PC-3 (cell line): ENCODE data around the gene ANKRD30BL. TPM values are rescaled to one million over a fixed set of nuclear protein-coding genes. Genes with fewer than 3 reads are reported as not detected.
"Not testable (repeated sequence)": the region's sequence is repeated elsewhere in the genome, so short reads cannot be mapped to it uniquely, and the experiment has no call there.

Source experiments
- ATAC-seq: fragments of 200-7000 bp; cut with Tn5 transposase; 2 replicates; pipeline ENCODE4 v1.9.1; 2020; ENCODE audit warnings: mild to moderate bottlenecking, moderate library complexity
- Bru-seq: library from RNA; stranded (reverse); fragments of 400-500 nt; gene quantifications from one replicate; lab custom pipeline; 2021; lab: Mats Ljungman, UMichigan
- BruChase-seq, 2 experiments: library from RNA; stranded (reverse); fragments of 400-500 nt; gene quantifications; one replicate each; lab custom pipeline; 2021; lab: Mats Ljungman, UMichigan
- BruUV-seq: library from RNA; stranded (reverse); fragments of 400-500 nt; replicated peaks from 2 replicates; lab custom pipeline; 2021; lab: Mats Ljungman, UMichigan
- CTCF ChIA-PET: fragments of 300-600 bp; sonication (Branson Sonifier 250); formaldehyde crosslinking; loops from one replicate; lab custom pipeline; 2022; ENCODE audit warnings: antibody characterized with exemption; lab: Charles Lee
- POLR2A ChIA-PET: fragments of 300-600 bp; sonication (Branson Sonifier 250); formaldehyde crosslinking; loops from one replicate; lab custom pipeline; 2022; ENCODE audit warnings: antibody characterized with exemption; ENCODE audit not compliant: unreplicated experiment; lab: Charles Lee
- DNase-seq: peaks from one replicate; pipeline ENCODE4 v3.0.0-alpha.2; 2015
- H2AFZ ChIP-seq: fragments of 300-600 bp; sonication (generic); 2 replicates; pipeline ENCODE4 v1.6.0; 2016; ENCODE audit warnings: antibody characterized with exemption, low read length
- H3F3A ChIP-seq: fragments of 300-600 bp; sonication (generic); one replicate; pipeline ENCODE4 v1.6.0; 2017; ENCODE audit warnings: antibody characterized with exemption, low read length, control low read depth, mild to moderate bottlenecking; ENCODE audit not compliant: unreplicated experiment
- H3K27ac ChIP-seq: fragments of 300-600 bp; sonication (generic); 2 replicates; pipeline ENCODE4 v1.5.1; 2016; ENCODE audit warnings: mild to moderate bottlenecking, low read length
- H3K27me3 ChIP-seq: fragments of 300-600 bp; sonication (generic); 2 replicates; pipeline ENCODE4 v1.6.1; 2016; ENCODE audit warnings: low read length, mixed read lengths
- H3K36me3 ChIP-seq: fragments of 300-600 bp; sonication (generic); 2 replicates; pipeline ENCODE4 v1.6.1; 2016; ENCODE audit warnings: low read depth, mixed run types, low read length, mixed read lengths
- H3K4me1 ChIP-seq: fragments of 300-600 bp; sonication (generic); 2 replicates; pipeline ENCODE4 v1.5.1; 2016; ENCODE audit warnings: low read length; ENCODE audit not compliant: insufficient read depth
- H3K4me2 ChIP-seq: fragments of 300-600 bp; sonication (generic); 2 replicates; pipeline ENCODE4 v1.6.0; 2016; ENCODE audit warnings: low read length
- H3K4me3 ChIP-seq: fragments of 300-600 bp; sonication (generic); 2 replicates; pipeline ENCODE4 v1.5.1; 2016; ENCODE audit warnings: mild to moderate bottlenecking, low read length, mixed read lengths
- H3K79me2 ChIP-seq: fragments of 300-600 bp; sonication (generic); 2 replicates; pipeline ENCODE4 v1.6.1; 2017; ENCODE audit warnings: low read length, mixed read lengths
- H3K9ac ChIP-seq: fragments of 300-600 bp; sonication (generic); 2 replicates; pipeline ENCODE4 v1.6.0; 2016; ENCODE audit warnings: mild to moderate bottlenecking, low read length
- H3K9me2 ChIP-seq: fragments of 300-600 bp; sonication (generic); replicated peaks from 2 replicates; pipeline ENCODE4 v1.6.1; 2016; ENCODE audit warnings: mixed run types, low read length, mixed read lengths
- H3K9me3 ChIP-seq: fragments of 300-600 bp; sonication (generic); 2 replicates; pipeline ENCODE4 v1.6.1; 2016; ENCODE audit warnings: low read length, mixed read lengths
- H4K20me1 ChIP-seq: fragments of 300-600 bp; sonication (generic); 2 replicates; pipeline ENCODE4 v1.6.1; 2016; ENCODE audit warnings: low read length, mixed read lengths
- intact Hi-C: fragments of 100-400 bp; cut with micrococcal nuclease; formaldehyde crosslinking; loops from 2 replicates; pipeline ENCODE4 v1.9.0; 2023
- long read RNA-seq: library from polyadenylated mRNA; unstranded; transcript quantifications from one replicate; pipeline ENCODE4 v2.0.0, GENCODE V29; 2021; ENCODE audit not compliant: unreplicated experiment
- total RNA-seq: library from RNA; depleted of rRNA; stranded (reverse); fragments of >200 nt; gene quantifications from 2 replicates; pipeline ENCODE4 v1.2.3, GENCODE V29; 2014; rRNA removed

The ANKRD30BL gene, protein sequence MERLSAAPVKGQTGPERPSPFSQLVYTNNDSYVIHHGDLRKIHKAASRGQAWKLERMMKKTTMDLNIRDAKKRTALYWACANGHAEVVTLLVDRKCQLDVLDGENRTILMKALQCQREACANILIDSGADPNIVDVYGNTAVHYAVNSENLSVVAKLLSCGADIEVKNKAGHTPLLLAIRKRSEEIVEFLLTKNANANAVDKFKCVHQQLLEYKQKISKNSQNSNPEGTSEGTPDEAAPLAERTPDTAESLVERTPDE
- total RNA-seq = not detected in 2 replicates
- not detected for Bru-seq, nascent RNA
- BruChase-seq, experiment 1, labeled RNA remaining after a 6-hour chase = not detected
- not detected for BruChase-seq, experiment 2, labeled RNA remaining after a 2-hour chase
- long read RNA-seq = 0 reads

DNA sequence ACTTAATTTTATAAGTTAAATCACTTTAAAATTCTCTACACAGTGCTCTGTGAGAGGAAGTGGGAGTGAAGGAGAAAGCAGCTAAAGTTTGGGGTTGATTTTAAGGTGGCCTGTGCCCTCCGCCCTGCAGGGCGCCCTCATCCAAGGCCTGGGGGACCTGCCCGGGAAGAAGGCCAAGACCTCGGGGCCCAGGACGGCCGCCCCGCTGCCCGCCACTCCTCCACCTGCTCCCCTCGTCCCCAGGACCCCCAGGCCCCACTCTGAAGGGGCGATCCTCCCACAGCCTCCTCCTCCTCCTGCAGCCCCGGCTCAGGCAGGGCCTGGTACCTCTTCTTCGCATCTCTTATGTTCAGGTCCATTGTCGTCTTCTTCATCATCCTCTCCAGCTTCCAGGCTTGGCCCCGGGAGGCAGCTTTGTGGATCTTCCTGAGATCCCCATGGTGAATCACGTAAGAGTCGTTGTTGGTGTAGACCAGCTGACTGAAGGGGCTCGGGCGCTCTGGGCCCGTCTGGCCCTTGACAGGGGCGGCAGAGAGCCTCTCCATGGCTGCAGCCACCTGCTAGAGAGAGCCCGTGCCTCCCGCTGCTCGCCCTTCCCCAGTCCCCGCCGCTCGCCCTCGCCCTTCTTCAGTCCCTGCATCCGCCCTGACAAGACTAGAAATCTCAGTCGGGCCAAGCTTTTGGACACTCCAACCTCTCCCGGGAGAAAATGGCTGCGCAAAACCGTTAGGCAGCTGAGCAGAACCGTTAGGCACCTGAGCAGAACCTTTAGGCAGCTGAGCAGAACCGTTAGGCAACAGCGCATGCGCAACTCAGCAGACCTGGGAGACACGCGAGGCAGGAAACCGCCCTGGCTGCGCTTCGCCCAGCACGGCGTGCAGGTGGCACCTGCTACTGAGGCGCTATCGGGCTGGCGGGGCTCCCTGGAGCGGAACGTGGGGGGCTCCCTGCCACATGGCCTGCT, at the start of gene ANKRD30BL:
Gene ANKRD30BL (minus strand): TSS at position 792 of the 964 bp plus-strand sequence. CDS start 247 bp downstream, at position 545.
- DNase-seq, POLR2A ChIA-PET, H3K4me2 ChIP-seq, intact Hi-C loops, BruUV-seq, H3K79me2 ChIP-seq, H2AFZ ChIP-seq, H3F3A ChIP-seq, ATAC-seq, H4K20me1 ChIP-seq, H3K27me3 ChIP-seq, H3K9ac ChIP-seq, H3K9me2 ChIP-seq, H3K4me1 ChIP-seq, CTCF ChIA-PET, H3K9me3 ChIP-seq, H3K27ac ChIP-seq, H3K36me3 ChIP-seq, H3K4me3 ChIP-seq: not testable (repeated sequence)

DNA sequence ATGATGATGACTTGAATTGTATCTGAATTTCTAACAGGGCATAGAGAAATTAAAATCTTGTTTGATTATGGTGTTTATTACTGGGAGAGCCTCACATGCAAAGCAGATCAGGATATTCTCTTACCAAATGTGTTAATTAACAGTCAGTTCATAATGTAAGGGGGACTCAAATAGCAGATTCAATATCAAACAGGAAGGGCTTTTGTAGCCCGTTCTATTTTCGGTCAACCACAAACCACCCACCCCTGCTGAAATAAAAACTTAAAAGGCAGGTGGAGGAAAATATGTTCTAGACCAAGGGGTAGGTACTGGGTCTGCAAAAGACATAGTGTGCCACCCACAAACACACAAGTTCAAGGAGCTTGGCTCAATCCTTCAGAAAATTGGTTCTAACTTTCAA, 41.1 kb upstream of the ANKRD30BL start:
- H3K4me1 ChIP-seq, H3K9me3 ChIP-seq, H3K4me2 ChIP-seq, H3F3A ChIP-seq, intact Hi-C loops, H3K9me2 ChIP-seq, H4K20me1 ChIP-seq, H3K9ac ChIP-seq, DNase-seq, POLR2A ChIA-PET, BruUV-seq, ATAC-seq, H2AFZ ChIP-seq, CTCF ChIA-PET, H3K4me3 ChIP-seq, H3K27ac ChIP-seq, H3K36me3 ChIP-seq, H3K79me2 ChIP-seq, H3K27me3 ChIP-seq: not testable (repeated sequence)

DNA sequence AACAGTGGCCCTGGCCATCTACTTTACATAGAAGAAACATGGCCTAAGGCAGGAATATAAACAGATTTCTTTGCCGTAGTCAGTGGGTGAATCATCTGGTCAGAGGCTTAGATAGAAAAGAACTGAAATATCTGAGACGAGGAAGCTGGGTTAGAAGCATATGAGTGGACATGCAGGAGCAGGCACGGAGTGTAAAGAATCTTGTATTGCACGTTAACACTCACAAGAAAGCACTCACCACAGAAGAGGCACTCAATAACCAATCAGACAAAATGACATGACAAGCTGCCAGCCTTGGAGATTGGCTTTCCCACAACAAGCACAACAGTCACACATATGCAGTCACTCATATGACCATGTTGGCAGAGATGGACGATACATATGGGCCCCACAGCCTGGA, 31.1 kb upstream of the ANKRD30BL start:
- POLR2A ChIA-PET, CTCF ChIA-PET, DNase-seq, H3K4me2 ChIP-seq, intact Hi-C loops, H3K4me1 ChIP-seq, H4K20me1 ChIP-seq, H3K79me2 ChIP-seq, H3K9me2 ChIP-seq, H3K27me3 ChIP-seq, H3F3A ChIP-seq, H3K9ac ChIP-seq, H3K9me3 ChIP-seq, H3K27ac ChIP-seq, H3K4me3 ChIP-seq, BruUV-seq, H2AFZ ChIP-seq, H3K36me3 ChIP-seq, ATAC-seq: not testable (repeated sequence)

DNA sequence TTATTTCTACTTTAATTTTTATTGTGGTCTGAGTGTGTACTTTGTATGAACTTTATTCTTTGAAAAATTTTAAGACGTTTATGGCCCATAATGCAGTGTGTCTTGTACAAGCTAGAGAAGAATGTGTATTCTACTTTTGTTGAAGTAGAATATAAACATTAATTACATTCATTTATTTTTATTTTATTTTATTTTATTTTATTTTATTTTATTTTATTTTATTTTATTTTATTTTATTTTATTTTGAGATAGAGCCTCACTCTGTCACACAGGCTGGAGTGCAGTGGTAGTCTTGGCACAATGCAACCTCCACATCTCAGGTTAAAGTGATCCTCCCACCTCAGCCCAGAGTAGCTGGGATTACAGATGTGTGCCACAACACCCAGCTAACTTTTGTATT, 5.3 kb upstream of the ANKRD30BL start:
- POLR2A ChIA-PET, H3K9ac ChIP-seq, H3K9me2 ChIP-seq, H2AFZ ChIP-seq, H3K27me3 ChIP-seq, H3K36me3 ChIP-seq, H3K4me3 ChIP-seq, ATAC-seq, H3K27ac ChIP-seq, intact Hi-C loops, H4K20me1 ChIP-seq, H3K79me2 ChIP-seq, BruUV-seq, H3K4me2 ChIP-seq, H3K9me3 ChIP-seq, H3F3A ChIP-seq, CTCF ChIA-PET, H3K4me1 ChIP-seq, DNase-seq: not testable (repeated sequence)

DNA sequence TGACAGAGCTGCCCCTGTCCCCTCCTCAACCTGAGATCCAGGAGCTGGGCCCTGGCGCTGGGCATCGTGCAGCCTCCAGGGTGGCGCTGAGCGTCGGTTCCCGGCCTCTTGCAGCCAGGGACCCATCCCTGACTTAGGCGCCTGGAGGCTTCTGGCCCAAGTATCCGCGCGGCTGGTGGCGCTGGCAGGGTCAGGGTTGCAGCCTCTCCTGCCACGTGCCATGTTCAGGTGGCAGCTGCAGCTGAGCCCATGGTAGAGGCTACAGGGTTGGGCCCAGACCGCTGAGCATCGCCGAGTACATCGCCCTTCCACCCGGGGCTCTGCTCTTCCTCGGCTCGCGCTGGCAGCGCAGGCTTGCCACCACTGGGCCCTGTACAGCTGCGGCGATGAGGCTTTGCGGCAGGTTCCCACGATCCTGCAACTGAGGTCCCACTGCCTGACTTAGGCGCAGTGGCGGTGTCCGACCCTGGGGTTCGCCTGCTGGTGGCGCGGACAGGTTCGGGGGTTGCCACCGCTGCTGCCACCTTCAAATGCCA, 441 bp upstream of the ANKRD30BL start:
- H3K27me3 ChIP-seq, H3K9me2 ChIP-seq, H3K9ac ChIP-seq, H3K4me2 ChIP-seq, DNase-seq, H3K79me2 ChIP-seq, H3K9me3 ChIP-seq, POLR2A ChIA-PET, CTCF ChIA-PET, H3F3A ChIP-seq, H3K27ac ChIP-seq, ATAC-seq, H2AFZ ChIP-seq, H4K20me1 ChIP-seq, H3K4me1 ChIP-seq, BruUV-seq, intact Hi-C loops, H3K36me3 ChIP-seq, H3K4me3 ChIP-seq: not testable (repeated sequence)
